Upper lobe of right lung (tissue), 1 donor: Measurements from ENCODE around the gene TMSB10. TPM values are rescaled to one million over a fixed set of nuclear protein-coding genes. Genes with fewer than 3 reads are reported as not detected.
"Not testable (repeated sequence)": the region's sequence is repeated elsewhere in the genome, so short reads cannot be mapped to it uniquely, and the experiment has no call there.

Experiments used
- ATAC-seq: fragments of 200-7000 bp; cut with Tn5 transposase; one replicate; pipeline ENCODE4 v1.9.1; 2020; ENCODE audit warnings: mild to moderate bottlenecking, moderate library complexity
- DNase-seq: peaks from one replicate; pipeline ENCODE4 v3.0.0-alpha.2; 2020
- H3K27ac ChIP-seq: fragments of 200-600 bp; one replicate; pipeline ENCODE4 v1.8.0; 2022
- H3K27me3 ChIP-seq: fragments of 200-600 bp; one replicate; pipeline ENCODE4 v1.8.0; 2022; ENCODE audit warnings: mild to moderate bottlenecking
- H3K36me3 ChIP-seq: fragments of 200-600 bp; one replicate; pipeline ENCODE4 v1.8.0; 2022
- H3K4me1 ChIP-seq: fragments of 200-600 bp; one replicate; pipeline ENCODE4 v1.8.0; 2022
- H3K4me3 ChIP-seq: fragments of 200-600 bp; one replicate; pipeline ENCODE4 v1.8.0; 2022; ENCODE audit warnings: mild to moderate bottlenecking
- H3K9me3 ChIP-seq: fragments of 200-600 bp; one replicate; pipeline ENCODE4 v1.8.0; 2022
- CTCF ChIP-seq: fragments of 200-600 bp; IDR thresholded peaks from one replicate; pipeline ENCODE4 v1.8.0; 2022; ENCODE audit warnings: antibody characterized with exemption
- intact Hi-C: fragments of 100-400 bp; cut with DNase I; formaldehyde crosslinking; loops from one replicate; pipeline ENCODE4 v1.11.0; 2022
- total RNA-seq: library from RNA; stranded (reverse); fragmentation: NEBNext Ultra II Directional; extraction: Animal tissue kit (Norgen Biotek cat#: 25700); gene quantifications from one replicate; pipeline ENCODE4 v1.2.1, GENCODE V29; 2021
- donor health status: DM: no; HTN: yes; CAD: no; lungs with severe emphysema.

Gene TMSB10
- total RNA-seq, 1 donor from 2014 or later: 1,558 TPM

DNA sequence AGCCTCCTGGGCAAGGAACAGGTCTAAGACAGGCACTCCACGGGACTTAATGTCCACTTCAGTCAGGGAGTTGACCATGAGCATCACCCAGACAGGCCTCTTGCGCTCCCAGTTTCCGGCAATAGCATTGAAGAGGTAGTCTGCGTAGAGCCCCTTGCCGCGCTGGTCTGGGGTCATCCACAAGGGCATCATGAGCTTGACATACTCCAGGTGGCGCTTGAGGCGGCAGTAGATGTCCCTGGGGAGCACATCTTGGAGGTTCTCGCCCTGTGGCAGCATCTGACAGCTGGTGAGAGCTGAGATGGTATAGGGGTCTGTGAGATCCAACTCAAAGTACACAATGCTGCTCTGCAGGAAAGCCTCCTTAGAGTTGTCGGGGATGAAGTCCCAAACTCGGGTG lies 35.1 kb upstream of the TMSB10 start:
- no peaks in the 10 kb centered on the region for H3K4me1 ChIP-seq
- H3K27me3 ChIP-seq: no peaks in the 10 kb centered on the region
- DNase-seq (no peak), ATAC-seq (no peak)
- H3K4me3 ChIP-seq: no peak overlapping the region
- H3K9me3 ChIP-seq: no peaks in the 10 kb centered on the region
- intact Hi-C loops: no loop called here
- no peak overlapping the region for H3K27ac ChIP-seq
- H3K36me3 ChIP-seq: no peaks in the 10 kb centered on the region
- TF ChIP-seq CTCF: no peak

- H3K4me1 ChIP-seq, H3K9me3 ChIP-seq, H3K4me3 ChIP-seq, DNase-seq, H3K27me3 ChIP-seq, intact Hi-C loops, ATAC-seq, H3K27ac ChIP-seq, H3K36me3 ChIP-seq: not testable (repeated sequence)
Measured at GRCh38 chr2:84872691-84873090, 32.8 kb upstream of the TMSB10 start.

GRCh38 chr2:84873350-84873749 lies 32.1 kb upstream of the TMSB10 start:
- no peaks in the 10 kb centered on the region for H3K27me3 ChIP-seq
- H3K36me3 ChIP-seq: no peaks in the 10 kb centered on the region
- no peak overlapping the region for H3K27ac ChIP-seq
- H3K4me1 ChIP-seq: no peaks in the 10 kb centered on the region
- ATAC-seq (no peak), DNase-seq (no peak)
- no peak overlapping the region for H3K4me3 ChIP-seq
- no peak for TF ChIP-seq CTCF
- intact Hi-C loops: no loop called here
- no peaks in the 10 kb centered on the region for H3K9me3 ChIP-seq

DNA sequence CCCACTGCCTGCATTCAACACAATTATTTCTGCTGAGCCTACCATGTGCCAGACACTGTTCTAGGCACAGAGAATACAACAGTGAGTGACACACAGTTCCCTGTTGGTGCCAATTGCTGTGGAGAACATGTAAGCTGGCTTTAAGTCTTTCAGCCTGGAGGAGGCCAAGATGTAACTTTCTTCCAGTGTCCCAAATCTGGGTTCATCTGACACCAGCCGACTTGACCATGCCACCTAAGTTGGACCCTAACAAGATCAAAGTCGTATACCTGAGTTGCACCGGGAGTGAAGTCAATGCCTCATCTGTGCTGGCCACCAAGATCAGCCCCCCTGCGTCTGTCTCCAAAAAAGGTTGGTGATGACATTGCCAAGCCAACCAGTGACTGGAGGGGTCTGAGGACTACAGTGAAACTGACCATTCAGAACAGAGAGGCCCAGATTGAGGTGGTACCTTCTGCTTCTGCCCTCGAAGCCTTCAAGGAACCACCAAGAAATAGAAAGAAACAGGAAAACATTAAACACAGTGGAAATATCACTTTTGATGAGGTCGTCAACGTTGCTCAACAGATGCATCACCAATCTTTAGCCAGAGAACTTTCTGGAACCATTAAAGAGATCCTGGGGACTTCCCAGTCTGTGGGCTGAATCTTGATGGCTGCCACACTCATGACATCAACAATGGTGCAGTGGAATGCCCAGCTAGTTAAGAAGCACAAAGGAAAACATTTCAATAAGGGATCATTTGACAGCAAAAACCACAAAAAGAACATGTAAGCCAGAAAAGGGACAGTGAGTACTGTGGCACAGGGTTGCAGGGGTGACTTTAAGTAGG lies 30.9 kb upstream of the TMSB10 start:
- no peaks in the 10 kb centered on the region for H3K9me3 ChIP-seq
- H3K36me3 ChIP-seq: no peaks in the 10 kb centered on the region
- DNase-seq (no peak), ATAC-seq (no peak)
- no peak overlapping the region for H3K27ac ChIP-seq
- no peak for TF ChIP-seq CTCF
- peaks cover 1% of the 10 kb centered on the region for H3K4me1 ChIP-seq
- intact Hi-C loops: no loop called here
- H3K27me3 ChIP-seq: no peaks in the 10 kb centered on the region
- no peak overlapping the region for H3K4me3 ChIP-seq

- ATAC-seq: no peak
- DNase-seq: no peak
- Histone ChIP-seq H3K27me3 (no peaks in the 10 kb centered on the region), H3K4me1 (peaks cover 7% of the 10 kb centered on the region), H3K36me3 (no peaks in the 10 kb centered on the region), H3K9me3 (no peaks in the 10 kb centered on the region), H3K27ac (no peak overlapping the region), H3K4me3 (no peak overlapping the region)
- intact Hi-C loops: no loop called here
- TF ChIP-seq CTCF: no peak
Measured at GRCh38 chr2:84875213-84875560, 30.3 kb upstream of the TMSB10 start.

GRCh38 chr2:84875619-84876018 lies 29.8 kb upstream of the TMSB10 start:
- H3K27ac ChIP-seq, H3K9me3 ChIP-seq, H3K36me3 ChIP-seq, intact Hi-C loops, H3K4me3 ChIP-seq, ATAC-seq, H3K27me3 ChIP-seq, DNase-seq: not testable (repeated sequence)
- peaks cover 12% of the 10 kb centered on the region for H3K4me1 ChIP-seq

DNA sequence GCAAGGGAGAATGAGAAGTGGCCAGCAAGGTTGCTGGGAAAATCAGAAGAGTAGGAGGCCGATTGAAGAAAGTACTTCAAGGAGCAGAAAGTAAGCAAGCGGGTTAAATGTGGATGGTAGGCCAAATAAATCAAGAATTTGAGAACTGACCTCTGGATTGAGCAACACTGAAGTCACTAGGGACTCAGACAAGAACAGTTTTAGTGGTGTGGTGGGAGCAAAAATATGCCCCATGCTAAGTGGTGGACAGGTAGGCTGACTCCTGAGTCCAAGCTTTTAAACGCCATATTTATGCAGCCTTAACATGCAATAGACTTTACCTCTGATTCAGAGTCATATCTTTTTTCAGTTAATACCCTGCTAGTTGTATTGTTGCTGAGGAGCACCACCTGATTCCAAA lies 29.1 kb upstream of the TMSB10 start:
- Histone ChIP-seq H3K27ac (no peak overlapping the region), H3K4me1 (peaks cover 13% of the 10 kb centered on the region), H3K9me3 (no peaks in the 10 kb centered on the region), H3K36me3 (no peaks in the 10 kb centered on the region), H3K4me3 (no peak overlapping the region), H3K27me3 (no peaks in the 10 kb centered on the region)
- intact Hi-C loops: no loop called here
- DNase-seq (no peak), ATAC-seq (no peak)
- no peak for TF ChIP-seq CTCF
